ENCODE data around the gene RNU1-3.
"Not testable (repeated sequence)": the region's sequence is repeated elsewhere in the genome, so short reads cannot be mapped to it uniquely, and the experiment has no call there.

Gene RNU1-3

GRCh38 chr1:16636551-16637195 is 30.1 kb downstream of the RNU1-3 start:
- not testable (repeated sequence) for DNase-seq

DNA sequence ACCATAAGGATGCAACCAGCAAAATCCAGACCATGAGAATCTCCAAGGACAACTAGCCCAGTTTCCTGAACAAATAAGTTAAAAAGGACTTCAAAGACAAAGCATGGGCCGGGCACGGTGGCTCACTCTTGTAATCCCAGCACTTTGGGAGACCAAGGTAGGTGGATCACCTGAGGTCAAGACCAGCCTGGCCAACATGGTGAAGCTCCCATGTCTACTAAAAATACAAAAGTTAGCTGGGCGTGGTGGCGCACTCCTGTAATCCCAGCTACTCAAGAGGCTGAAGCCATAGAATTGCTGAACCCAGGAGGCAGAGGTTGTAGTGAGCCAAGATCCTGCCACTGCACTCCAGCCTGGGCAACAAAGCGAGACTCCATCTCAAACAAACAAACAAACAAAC is 30.8 kb downstream of the RNU1-3 start:
- DNase-seq: peak in 1 of 5 experiments; percentile 7

DNA sequence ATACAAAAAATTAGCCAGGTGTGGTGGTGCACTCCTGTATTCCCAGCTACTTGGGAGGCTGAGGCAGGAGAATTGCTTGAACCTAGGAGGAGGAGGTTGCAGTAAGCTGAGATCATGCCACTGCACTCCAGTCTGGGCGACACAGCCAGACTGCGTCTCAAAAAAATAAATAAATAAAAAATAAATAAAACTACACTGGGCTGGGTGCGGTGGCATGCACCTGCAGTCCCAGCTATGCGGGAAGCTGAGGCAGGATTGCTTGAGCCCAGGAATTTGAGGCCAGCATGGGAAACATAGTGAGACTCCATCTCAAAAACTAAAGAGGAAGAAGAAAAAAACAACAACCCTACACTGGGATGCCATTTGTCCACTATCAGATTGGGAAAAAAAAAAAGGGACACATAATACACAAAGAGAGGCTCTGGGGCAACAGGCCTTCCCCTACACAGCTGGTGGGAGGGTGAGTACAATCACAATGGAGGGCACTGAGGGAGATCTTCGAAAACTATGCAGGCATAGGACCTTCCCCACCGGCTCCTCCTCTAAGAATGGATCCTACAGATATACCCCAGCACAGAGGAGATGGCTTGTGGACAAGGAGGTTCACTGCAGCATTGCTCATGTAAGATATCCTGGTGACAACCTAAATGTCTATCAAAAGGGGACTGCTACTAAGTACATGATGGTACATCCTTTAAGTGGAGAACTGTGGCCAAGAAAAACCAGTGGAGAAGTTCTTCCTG is 33.0 kb downstream of the RNU1-3 start:
- not testable (repeated sequence) for DNase-seq

DNA sequence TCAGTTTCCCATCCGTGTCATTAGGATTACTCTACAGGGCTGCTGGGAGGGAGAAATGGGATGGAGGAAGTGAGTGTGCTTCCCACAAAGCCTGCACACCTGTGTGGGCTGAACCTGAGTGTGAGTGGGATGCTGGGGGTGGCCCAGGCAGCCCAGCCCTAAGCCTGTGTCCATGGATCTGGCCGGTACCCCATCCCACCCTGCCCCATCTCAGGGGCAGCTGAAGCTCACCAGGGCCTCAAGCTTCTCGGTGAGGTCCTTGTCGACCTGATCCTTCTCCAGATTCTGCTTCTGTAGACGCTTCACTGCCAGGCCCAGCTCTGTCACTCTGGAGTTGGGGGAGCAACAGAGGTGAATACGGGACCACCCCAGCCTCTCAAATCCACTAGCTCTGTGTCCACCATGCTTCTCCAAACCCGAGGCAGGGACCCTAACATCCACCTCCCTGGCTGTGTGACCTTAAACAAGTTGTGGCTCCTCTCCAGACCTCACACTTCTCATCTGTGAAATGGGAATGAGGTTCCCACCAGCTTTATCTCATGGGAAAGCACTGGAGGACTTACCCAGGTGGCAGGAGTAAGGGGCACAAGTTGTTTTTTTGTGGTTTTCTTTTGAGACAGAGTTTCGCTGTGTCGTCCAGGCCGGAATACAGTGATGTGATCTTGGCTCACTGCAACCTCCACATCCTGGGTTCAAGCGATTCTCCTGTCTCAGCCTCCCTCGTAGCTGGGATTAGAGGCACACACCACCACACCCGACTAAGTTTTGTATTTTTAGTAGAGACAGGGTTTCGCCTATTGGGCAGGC is 34.5 kb downstream of the RNU1-3 start:
- DNase-seq: peak in 2 of 5 experiments; percentile 3 to 10

GRCh38 chr1:16631248-16632043 is 35.3 kb downstream of the RNU1-3 start:
- peak in 2 of 5 experiments; percentile 6 to 15 for DNase-seq

DNA sequence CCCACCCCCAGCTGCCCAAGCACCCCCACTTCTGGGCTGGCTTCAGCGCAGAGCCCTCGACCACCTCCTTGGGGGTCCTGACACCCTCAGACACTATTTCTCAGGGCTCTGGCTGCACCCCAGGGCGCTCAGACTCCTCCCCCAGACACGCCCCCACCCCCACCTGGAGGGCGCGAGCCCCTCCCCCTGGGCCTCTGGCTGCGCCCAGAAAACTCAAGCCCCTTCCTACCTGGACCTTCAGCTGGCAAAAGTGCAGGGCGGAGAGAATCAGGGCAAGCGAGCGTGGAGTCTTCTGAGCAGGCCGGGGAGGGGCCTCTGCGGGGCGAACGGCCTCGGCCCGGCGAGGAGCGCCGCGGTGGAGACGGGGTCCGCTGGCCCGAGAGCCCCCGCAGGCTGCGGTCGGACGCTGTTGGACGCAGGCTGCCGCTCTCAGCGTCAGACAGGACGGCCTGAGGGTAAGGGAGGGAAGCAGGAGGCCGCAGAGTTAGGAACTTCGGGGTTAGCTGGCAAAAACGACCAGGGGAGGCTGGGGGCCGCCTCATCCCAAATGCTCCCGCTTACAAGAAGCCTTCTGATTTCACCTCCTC is 36.0 kb downstream of the RNU1-3 start:
- peak in 1 of 5 experiments; percentile 18 for DNase-seq

- peak in 1 of 5 experiments; percentile 12 for DNase-seq
Observed at GRCh38 chr1:16629916-16630530, 36.7 kb downstream of the RNU1-3 start.

DNA sequence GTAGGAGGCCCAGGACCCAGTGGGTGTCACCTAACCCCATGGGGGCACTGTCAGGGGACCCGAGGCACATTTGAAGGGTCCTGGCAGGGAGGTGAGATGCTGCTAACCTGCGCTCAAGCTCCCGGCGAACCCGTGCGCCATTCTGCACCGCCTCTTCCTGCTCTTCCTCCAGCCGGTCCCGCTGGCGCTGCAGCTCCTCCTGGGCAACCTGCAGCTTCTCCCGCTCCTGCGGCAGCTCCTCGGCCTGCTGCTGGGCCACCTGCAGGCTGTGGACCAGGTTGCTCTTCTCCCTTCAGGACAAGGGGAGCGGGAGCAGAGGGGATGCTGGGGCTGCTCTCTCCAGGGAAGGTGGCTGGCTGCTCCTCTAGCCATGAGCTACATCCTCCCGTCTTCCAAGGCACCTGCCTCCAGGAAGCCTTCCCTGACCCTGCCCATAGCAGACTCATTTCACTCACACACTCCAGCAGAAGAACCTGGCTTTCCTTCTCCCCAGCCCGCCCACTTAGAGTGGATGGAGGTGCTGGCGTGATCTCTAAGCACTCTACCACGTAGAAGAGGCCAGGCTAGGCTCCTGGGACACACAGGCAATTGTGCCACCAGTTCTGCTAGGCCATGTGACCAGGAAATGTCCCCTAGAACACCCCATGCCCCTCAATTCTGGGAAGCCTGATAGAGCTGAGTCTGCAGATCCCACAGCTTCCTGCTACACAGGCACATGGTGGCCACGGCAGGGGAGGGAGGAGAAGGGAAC is 38.2 kb downstream of the RNU1-3 start:
- peak in 2 of 5 experiments; percentile 11 to 14 for DNase-seq

- not testable (repeated sequence) for DNase-seq
Observed at GRCh38 chr1:16626409-16626983, 40.3 kb downstream of the RNU1-3 start.

DNA sequence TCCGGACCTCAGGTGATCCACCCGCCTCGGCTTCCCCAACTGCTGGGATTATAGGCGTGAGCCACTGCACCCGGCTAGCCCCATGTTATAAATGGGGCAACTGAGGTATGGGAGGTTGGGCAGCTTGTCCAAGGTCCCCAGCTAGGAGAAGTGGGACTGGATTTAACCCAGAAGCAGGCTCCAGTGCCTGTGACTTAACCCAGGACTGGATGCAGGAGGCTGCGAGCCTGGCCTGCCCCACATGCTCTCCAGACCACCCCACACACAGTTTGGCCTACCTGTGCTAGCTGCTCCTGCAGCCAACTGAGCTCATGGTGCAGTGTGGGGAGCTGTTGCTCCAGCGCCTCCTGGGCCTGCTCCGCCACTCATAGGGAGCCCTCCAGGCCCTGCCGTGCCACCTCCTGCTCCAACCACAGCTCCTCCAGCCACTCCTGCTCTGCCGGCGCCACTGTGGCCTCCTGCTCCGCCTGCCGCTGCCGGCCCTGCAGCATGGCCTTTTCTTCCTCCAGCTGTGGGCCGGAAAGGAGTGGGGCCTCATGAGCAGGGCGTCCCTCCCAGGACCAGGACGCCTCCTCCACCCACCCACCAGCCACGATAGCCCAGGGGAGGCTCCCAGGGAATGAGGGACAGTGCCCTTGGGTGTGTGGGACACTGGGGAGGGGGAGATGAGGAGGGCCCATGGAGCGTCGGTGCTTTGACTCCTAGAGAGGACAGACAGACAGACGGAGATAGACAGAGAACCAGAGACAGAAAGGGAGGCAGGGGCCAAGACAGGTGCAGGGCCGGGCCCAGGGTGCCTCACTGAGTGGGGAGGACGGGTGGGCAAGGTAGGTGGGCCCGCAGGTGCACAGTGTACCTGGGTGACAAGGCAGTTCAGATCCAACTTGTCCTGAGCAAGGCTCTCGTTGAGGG is 41.0 kb downstream of the RNU1-3 start:
- DNase-seq: peak in 1 of 5 experiments; percentile 7

GRCh38 chr1:16623812-16624719 is 42.7 kb downstream of the RNU1-3 start:
- peak in 1 of 5 experiments; percentile 11 for DNase-seq

DNA sequence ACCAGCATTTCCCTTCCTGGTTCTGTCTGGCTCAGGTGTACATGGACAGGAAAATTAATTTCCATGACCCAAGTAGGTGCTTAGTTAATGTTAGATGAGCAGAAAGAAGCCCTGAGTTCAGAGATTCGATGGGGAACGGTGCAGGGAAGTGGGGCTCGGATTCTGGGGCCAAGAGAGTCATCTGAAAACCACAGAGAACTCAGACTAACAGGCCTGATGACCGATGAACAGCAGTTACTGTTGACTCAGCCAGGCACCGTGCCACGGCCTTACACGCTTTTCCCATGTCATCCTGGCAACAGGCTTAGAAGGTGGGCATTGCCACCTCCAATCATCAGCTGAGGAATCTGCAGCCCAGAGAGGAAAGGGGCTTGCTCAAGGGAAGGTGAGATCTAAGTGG is 43.4 kb downstream of the RNU1-3 start:
- DNase-seq: peak in 1 of 5 experiments; percentile 11

- DNase-seq: peak in 1 of 5 experiments; percentile 10
Observed at GRCh38 chr1:16621681-16622315, 45.0 kb downstream of the RNU1-3 start.

DNA sequence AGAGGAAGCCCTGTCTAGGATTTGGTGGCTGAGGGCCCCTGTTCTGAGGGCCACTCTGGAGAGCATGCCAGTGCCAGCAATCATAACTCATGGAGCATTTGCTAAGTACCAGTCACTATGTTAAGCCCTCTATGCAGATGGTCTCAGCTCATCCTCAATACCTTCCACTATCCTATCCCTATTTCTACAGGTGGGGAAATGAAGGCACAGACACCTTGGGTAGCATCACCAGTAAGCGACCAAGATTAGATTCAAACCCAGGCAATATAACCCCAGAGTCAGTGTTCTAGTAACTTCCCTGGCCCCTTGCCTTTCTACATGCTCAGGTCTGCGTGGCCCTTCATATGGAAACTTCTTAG is 45.5 kb downstream of the RNU1-3 start:
- DNase-seq: no peak

DNA sequence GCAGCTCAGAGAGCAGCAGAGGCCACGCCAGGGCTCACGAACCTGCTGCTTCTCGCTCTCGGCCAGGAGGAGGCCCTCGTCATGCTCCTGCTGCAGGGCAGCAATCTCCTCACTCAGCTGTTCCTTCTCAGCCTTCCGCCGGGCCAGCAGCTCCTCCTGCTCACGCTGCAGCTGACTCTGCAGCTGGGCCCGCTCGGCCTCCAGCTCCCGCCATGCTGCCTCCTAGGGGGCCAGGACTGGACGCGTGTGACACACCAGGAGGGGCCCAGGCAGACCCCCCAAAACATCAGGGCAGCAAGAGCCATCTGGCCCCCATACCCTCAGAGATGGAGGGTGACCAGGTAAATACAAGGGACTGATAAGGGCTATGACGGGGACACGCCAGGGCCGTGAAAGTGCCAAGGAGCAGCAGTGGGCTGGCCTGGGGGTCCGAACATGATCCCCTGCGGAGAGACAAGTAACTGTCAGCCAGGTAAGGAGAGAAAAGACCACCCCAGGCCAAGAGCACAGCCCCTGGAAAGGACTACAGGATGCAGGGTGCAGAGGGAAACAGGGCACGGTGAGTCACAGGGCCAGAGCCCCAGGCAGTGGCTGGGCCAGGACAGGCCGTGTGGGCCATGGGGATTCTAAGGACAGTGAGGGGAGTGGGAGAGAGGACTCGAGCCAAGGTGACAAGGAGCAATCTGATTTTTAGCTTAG is 46.8 kb downstream of the RNU1-3 start:
- peak in 2 of 5 experiments; percentile 4 to 10 for DNase-seq

GRCh38 chr1:16618719-16619118 is 48.0 kb downstream of the RNU1-3 start:
- DNase-seq: peak in 2 of 5 experiments; percentile 9 to 13
